HCT116 (cell line): ENCODE data around the gene AKR7A3. TPM values are rescaled to one million over a fixed set of nuclear protein-coding genes. Genes with fewer than 3 reads are reported as not detected.

ENCODE experiments used
- ATAC-seq: fragments of 200-7000 bp; cut with Tn5 transposase; 2 replicates; pipeline ENCODE4 v1.9.1; 2020; ENCODE audit warnings: mild to moderate bottlenecking, moderate library complexity
- BruUV-seq: library from RNA; stranded (reverse); fragments of 400-500 nt; replicated peaks from 2 replicates; lab custom pipeline; 2021; lab: Mats Ljungman, UMichigan
- CTCF ChIA-PET: fragments of 300-600 bp; sonication (Branson Sonifier 250); formaldehyde crosslinking; loops from one replicate; lab custom pipeline; 2021; ENCODE audit warnings: antibody characterized with exemption; lab: Charles Lee
- POLR2A ChIA-PET: fragments of 300-600, 350-600 bp; sonication (Branson Sonifier 250); formaldehyde crosslinking; loops from one replicate; lab custom pipeline; 2021; ENCODE audit warnings: antibody characterized with exemption; lab: Charles Lee
- RAD21 ChIA-PET, 2 experiments: fragments of 300-600 bp; sonication (Branson Sonifier 250); formaldehyde crosslinking; loops; one replicate each; lab custom pipeline; 2023; ENCODE audit warnings: low total read pairs in 2 of 2; ENCODE audit not compliant: uncharacterized antibody in 2 of 2, unreplicated experiment in 2 of 2, low non-redundant PET in 1 of 2; lab: Charles Lee
- DNase-seq: peaks from one replicate; pipeline ENCODE4 v3.0.0-alpha.2; 2010; ENCODE audit warnings: low read depth, low spot score
- H2AFZ ChIP-seq: fragments of 200-600 bp; shearing (Covaris generic), sonication (generic); 2 replicates; pipeline ENCODE4 v1.6.1; 2017; ENCODE audit warnings: low read depth, mixed run types, mixed read lengths, antibody characterized with exemption, low read length; ENCODE audit not compliant: poor library complexity, severe bottlenecking
- H3K27ac ChIP-seq: 2 replicates; pipeline ENCODE4 v1.5.1; 2012; ENCODE audit warnings: low read depth, low read length
- H3K27me3 ChIP-seq: fragments of 200-600 bp; sonication (generic); 2 replicates; pipeline ENCODE4 v1.6.1; 2016; ENCODE audit warnings: mixed run types, low read length, mixed read lengths; ENCODE audit not compliant: insufficient read depth
- H3K36me3 ChIP-seq, 2 experiments: fragments of 200-500 bp in 1 of 2; fragments of 200-600 bp in 1 of 2; sonication (Bioruptor generic) in 1 of 2; sonication (generic) in 1 of 2; 2 replicates each; pipeline versions ENCODE4 v1.5.1 to v1.6.1; 2014 to 2016; ENCODE audit warnings: low read length in 2 of 2, inconsistent platforms in 1 of 2, mixed read lengths in 1 of 2, mixed run types in 1 of 2; ENCODE audit not compliant: insufficient read depth in 2 of 2, control insufficient read depth in 1 of 2
- H3K4me1 ChIP-seq, 2 experiments: fragments of 200-600 bp in 1 of 2; sonication (generic) in 1 of 2; 2 replicates each; pipeline versions ENCODE4 v1.5.1 to v1.6.1; 2012 to 2017; ENCODE audit warnings: low read length in 2 of 2, inconsistent platforms in 1 of 2, mild to moderate bottlenecking in 1 of 2, mixed read lengths in 1 of 2, mixed run types in 1 of 2, moderate library complexity in 1 of 2; ENCODE audit not compliant: insufficient read depth in 2 of 2, control insufficient read depth in 1 of 2
- H3K4me2 ChIP-seq: fragments of 200-600 bp; sonication (generic); 2 replicates; pipeline ENCODE4 v1.6.1; 2017; ENCODE audit warnings: mixed run types, low read length, mixed read lengths
- H3K4me3 ChIP-seq, 2 experiments: fragments of 200-600 bp in 1 of 2; sonication (generic) in 1 of 2; replicated peaks in 1 of 2; 2 replicates each; pipeline ENCODE4 v1.5.1; 2011 to 2016; ENCODE audit warnings: low read length in 2 of 2, control low read depth in 1 of 2, low read depth in 1 of 2, mild to moderate bottlenecking in 1 of 2, mixed read lengths in 1 of 2, mixed run types in 1 of 2
- H3K79me2 ChIP-seq: fragments of 200-600 bp; sonication (generic); 2 replicates; pipeline ENCODE4 v1.6.1; 2017; ENCODE audit warnings: mild to moderate bottlenecking, mixed run types, low read length, moderate library complexity, mixed read lengths; ENCODE audit not compliant: insufficient read depth
- H3K9ac ChIP-seq: fragments of 200-600 bp; sonication (generic); 2 replicates; pipeline ENCODE4 v1.6.1; 2016; ENCODE audit warnings: low read length, mixed read lengths
- H3K9me2 ChIP-seq: fragments of 200-600 bp; sonication (generic), shearing (Covaris generic); 2 replicates; pipeline ENCODE4 v1.6.1; 2017; ENCODE audit warnings: mixed run types, mild to moderate bottlenecking, moderate library complexity; ENCODE audit not compliant: insufficient read depth
- H3K9me3 ChIP-seq, 2 experiments: fragments of 200-500 bp in 1 of 2; fragments of 200-600 bp in 1 of 2; sonication (Bioruptor generic) in 1 of 2; sonication (generic) in 1 of 2; 2 replicates each; pipeline ENCODE4 v1.6.1; 2014 to 2017; ENCODE audit warnings: low read length in 2 of 2, mixed read lengths in 2 of 2, inconsistent platforms in 1 of 2, low read depth in 1 of 2, mild to moderate bottlenecking in 1 of 2, mixed run types in 1 of 2, moderate library complexity in 1 of 2; ENCODE audit not compliant: control insufficient read depth in 1 of 2, insufficient read depth in 1 of 2
- H4K20me1 ChIP-seq: fragments of 200-600 bp; sonication (generic), shearing (Covaris generic); 2 replicates; pipeline ENCODE4 v1.6.1; 2017; ENCODE audit warnings: mixed run types, mild to moderate bottlenecking, moderate library complexity; ENCODE audit not compliant: insufficient read depth
- RAD21 ChIP-seq: IDR thresholded peaks from 2 replicates; pipeline ENCODE4 v1.6.1; 2012; ENCODE audit warnings: low read depth, mild to moderate bottlenecking
- SRF ChIP-seq: IDR thresholded peaks from 2 replicates; pipeline ENCODE4 v1.6.1; 2012; ENCODE audit warnings: low read depth
- ZFX ChIP-seq: fragments of 450-650 bp; IDR thresholded peaks from 2 replicates; pipeline ENCODE4 v1.6.1; 2017
- intact Hi-C: fragments of 100-400 bp; cut with micrococcal nuclease; formaldehyde crosslinking; loops from 2 replicates; pipeline ENCODE4 v1.10.0; 2022
- total RNA-seq: library from RNA; stranded (reverse); gene quantifications from one replicate; pipeline ENCODE4 v1.2.1, GENCODE V29; 2021; ENCODE audit not compliant: unreplicated experiment
- TF ChIP-seq, protein P1 (sequence below), 3 experiments: fragments of 200-600 bp in 1 of 3; sonication (generic) in 1 of 3; IDR thresholded peaks in 2 of 3; conservative IDR thresholded peaks in 1 of 3; 2 replicates each; pipeline ENCODE4 v1.5.1; 2012 to 2017; ENCODE audit warnings: low read depth in 2 of 3, low read length in 2 of 3, antibody characterized with exemption in 1 of 3, borderline replicate concordance in 1 of 3, control low read depth in 1 of 3, mild to moderate bottlenecking in 1 of 3, mixed read lengths in 1 of 3, mixed run types in 1 of 3, moderate library complexity in 1 of 3; ENCODE audit not compliant: insufficient read depth in 1 of 3
- TF ChIP-seq, protein P2 (sequence below): IDR thresholded peaks from 2 replicates; pipeline ENCODE4 v1.6.1; 2012; ENCODE audit warnings: low read depth

AKR7A3 gene
- total RNA-seq, 1 experiment from 2014 or later: 1.7 TPM

DNA sequence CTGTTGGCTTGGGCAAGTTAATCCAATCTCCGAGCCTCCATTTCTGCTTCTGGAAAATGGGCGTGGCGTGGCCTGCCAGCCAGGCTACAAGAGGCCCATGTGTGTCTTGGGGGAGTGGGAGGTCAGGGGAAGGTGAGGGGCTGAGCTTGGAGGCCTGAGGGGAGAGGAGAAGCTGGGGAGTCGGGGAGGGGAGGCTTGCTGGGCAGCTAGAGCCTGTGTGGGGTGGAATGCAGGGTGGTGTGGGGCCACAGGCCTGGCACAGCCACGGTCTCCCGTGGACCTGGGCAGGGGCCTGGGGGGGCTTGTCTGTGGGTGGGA lies 38.1 kb upstream of the AKR7A3 start (continued):
- TF ChIP-seq, protein P1, sequence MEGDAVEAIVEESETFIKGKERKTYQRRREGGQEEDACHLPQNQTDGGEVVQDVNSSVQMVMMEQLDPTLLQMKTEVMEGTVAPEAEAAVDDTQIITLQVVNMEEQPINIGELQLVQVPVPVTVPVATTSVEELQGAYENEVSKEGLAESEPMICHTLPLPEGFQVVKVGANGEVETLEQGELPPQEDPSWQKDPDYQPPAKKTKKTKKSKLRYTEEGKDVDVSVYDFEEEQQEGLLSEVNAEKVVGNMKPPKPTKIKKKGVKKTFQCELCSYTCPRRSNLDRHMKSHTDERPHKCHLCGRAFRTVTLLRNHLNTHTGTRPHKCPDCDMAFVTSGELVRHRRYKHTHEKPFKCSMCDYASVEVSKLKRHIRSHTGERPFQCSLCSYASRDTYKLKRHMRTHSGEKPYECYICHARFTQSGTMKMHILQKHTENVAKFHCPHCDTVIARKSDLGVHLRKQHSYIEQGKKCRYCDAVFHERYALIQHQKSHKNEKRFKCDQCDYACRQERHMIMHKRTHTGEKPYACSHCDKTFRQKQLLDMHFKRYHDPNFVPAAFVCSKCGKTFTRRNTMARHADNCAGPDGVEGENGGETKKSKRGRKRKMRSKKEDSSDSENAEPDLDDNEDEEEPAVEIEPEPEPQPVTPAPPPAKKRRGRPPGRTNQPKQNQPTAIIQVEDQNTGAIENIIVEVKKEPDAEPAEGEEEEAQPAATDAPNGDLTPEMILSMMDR (IDR thresholded peaks at IDR 0.05 in 2 of 3, conservative IDR thresholded peaks at IDR 0.05 in 1 of 3; ENCODE audit: borderline replicate concordance in 1 of 3, insufficient read depth in 1 of 3, low read depth in 2 of 3, low read length in 2 of 3): no peak
- TF ChIP-seq RAD21: no peak
- no peak for TF ChIP-seq ZFX

DNA sequence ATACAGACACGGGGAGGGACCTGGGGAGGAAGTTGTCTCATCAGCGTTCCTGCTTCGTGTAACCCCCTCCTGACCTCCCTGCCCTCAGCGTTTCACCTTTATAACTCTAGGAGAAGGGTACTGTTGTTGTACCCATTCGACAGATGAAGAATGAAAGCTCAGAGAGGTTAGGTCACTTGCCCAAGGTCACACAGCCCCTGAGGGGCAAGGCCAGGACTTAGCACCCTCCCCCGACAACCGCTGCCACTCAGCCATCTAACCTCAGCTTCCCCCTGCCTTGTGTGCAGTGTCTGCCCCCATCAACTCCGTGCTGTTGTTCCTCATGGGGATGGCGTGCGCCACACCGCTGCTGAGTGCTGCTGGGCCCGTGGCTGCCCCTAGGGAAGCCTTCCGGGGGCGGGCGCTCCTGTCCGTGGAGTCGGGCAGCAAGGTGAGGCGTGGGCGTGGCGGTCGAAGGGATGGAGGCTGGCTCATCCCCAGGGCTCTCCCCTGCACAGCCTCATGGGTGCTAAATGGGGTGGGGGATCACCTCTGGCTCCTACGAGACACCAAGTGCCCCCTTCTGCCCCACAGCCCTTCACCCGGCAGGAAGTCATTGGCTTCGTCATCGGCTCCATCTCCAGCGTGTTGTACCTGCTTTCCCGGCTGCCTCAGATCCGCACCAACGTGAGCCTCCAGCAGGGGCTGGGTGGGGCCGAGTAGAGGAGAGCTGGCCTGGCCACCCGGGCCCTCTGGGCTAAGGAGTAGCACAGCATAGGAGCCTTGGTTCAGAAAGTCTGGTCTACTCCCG lies 37.6 kb upstream of the AKR7A3 start:
- H3K9me3 ChIP-seq: no peaks in the 10 kb centered on the region
- TF ChIP-seq, protein P2, sequence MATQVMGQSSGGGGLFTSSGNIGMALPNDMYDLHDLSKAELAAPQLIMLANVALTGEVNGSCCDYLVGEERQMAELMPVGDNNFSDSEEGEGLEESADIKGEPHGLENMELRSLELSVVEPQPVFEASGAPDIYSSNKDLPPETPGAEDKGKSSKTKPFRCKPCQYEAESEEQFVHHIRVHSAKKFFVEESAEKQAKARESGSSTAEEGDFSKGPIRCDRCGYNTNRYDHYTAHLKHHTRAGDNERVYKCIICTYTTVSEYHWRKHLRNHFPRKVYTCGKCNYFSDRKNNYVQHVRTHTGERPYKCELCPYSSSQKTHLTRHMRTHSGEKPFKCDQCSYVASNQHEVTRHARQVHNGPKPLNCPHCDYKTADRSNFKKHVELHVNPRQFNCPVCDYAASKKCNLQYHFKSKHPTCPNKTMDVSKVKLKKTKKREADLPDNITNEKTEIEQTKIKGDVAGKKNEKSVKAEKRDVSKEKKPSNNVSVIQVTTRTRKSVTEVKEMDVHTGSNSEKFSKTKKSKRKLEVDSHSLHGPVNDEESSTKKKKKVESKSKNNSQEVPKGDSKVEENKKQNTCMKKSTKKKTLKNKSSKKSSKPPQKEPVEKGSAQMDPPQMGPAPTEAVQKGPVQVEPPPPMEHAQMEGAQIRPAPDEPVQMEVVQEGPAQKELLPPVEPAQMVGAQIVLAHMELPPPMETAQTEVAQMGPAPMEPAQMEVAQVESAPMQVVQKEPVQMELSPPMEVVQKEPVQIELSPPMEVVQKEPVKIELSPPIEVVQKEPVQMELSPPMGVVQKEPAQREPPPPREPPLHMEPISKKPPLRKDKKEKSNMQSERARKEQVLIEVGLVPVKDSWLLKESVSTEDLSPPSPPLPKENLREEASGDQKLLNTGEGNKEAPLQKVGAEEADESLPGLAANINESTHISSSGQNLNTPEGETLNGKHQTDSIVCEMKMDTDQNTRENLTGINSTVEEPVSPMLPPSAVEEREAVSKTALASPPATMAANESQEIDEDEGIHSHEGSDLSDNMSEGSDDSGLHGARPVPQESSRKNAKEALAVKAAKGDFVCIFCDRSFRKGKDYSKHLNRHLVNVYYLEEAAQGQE: no peak
- no peak for TF ChIP-seq SRF
- TF ChIP-seq, protein P1 (IDR thresholded peaks at IDR 0.05 in 2 of 3, conservative IDR thresholded peaks at IDR 0.05 in 1 of 3; ENCODE audit: borderline replicate concordance in 1 of 3, insufficient read depth in 1 of 3, low read depth in 2 of 3, low read length in 2 of 3): 0 out of 6 replicates have a peak, but pooled peaks of 1 of the 3 experiments have one; percentile 15
- TF ChIP-seq, all 23 proteins: peak for 1
- Histone ChIP-seq H3K79me2 (no peaks in the 10 kb centered on the region), H2AFZ (no peak overlapping the region), H3K4me2 (no peak overlapping the region), H3K9ac (no peak overlapping the region), H3K4me3 (no peak overlapping the region), H4K20me1 (no peaks in the 10 kb centered on the region), H3K9me2 (no peaks in the 10 kb centered on the region), H3K4me1 (no peaks in the 10 kb centered on the region), H3K36me3 (no peaks in the 10 kb centered on the region; a peak in 1 of 4 replicates), H3K27me3 (no peaks in the 10 kb centered on the region), H3K27ac (no peak overlapping the region)
- ChIA-PET RAD21 (no interaction called here), CTCF (no interaction called here), POLR2A (no interaction called here)
- ATAC-seq: peak; percentile 55; the same call in 1 of the 2 replicates
- DNase-seq: no peak
- intact Hi-C loops: no loop called here
- no TSS peak for BruUV-seq
